GM19025 (cell line): Measurements from ENCODE around the gene ZKSCAN1.

ENCODE experiments used
- ATAC-seq: cut with Tn5 transposase; IDR thresholded peaks from one replicate; pipeline ENCODE4 v1.9.1; 2021; ENCODE audit warnings: mild to moderate bottlenecking, low read depth, moderate library complexity; ENCODE audit not compliant: unreplicated experiment

The ZKSCAN1 gene

GRCh38 chr7:100074841-100075240, 59.4 kb downstream of the ZKSCAN1 start:
- ATAC-seq = no peak

GRCh38 chr7:100075418-100075817, 60.0 kb downstream of the ZKSCAN1 start:
- no peak for ATAC-seq

GRCh38 chr7:100077205-100077604, 61.8 kb downstream of the ZKSCAN1 start:
- ATAC-seq = no peak

- no peak for ATAC-seq
Measured at GRCh38 chr7:100079024-100079560, 63.7 kb downstream of the ZKSCAN1 start.

- ATAC-seq = no peak
Measured at GRCh38 chr7:100080907-100081534, 65.6 kb downstream of the ZKSCAN1 start.

GRCh38 chr7:100081535-100082102, 66.2 kb downstream of the ZKSCAN1 start, which contains the start of gene ZNF3:
TSS of gene ZNF3 (minus strand) at chr7:100081723. CDS start at chr7:100077357, 4,366 bp downstream.
- ATAC-seq = peak; percentile 77

GRCh38 chr7:100082978-100083377, 67.6 kb downstream of the ZKSCAN1 start:
- no peak for ATAC-seq

GRCh38 chr7:100085515-100085914, 70.1 kb downstream of the ZKSCAN1 start:
- ATAC-seq = no peak

- no peak for ATAC-seq
Measured at GRCh38 chr7:100087055-100087750, 71.8 kb downstream of the ZKSCAN1 start.

- ATAC-seq = no peak
Measured at GRCh38 chr7:100088095-100088620, 72.8 kb downstream of the ZKSCAN1 start.

- no peak for ATAC-seq
Measured at GRCh38 chr7:100088621-100089457, 73.4 kb downstream of the ZKSCAN1 start, which contains the start of gene COPS6. TSS of gene COPS6 (plus strand) at chr7:100088969. CDS start at chr7:100088991, 22 bp downstream.

GRCh38 chr7:100089458-100090196, 74.2 kb downstream of the ZKSCAN1 start:
- ATAC-seq = no peak

- ATAC-seq = no peak
Measured at GRCh38 chr7:100090527-100091410, 75.4 kb downstream of the ZKSCAN1 start.
